IPS DF 4.7 (cell line): ENCODE data around the gene COL27A1.

Experiments
- DNase-seq: peaks from one replicate; pipeline ENCODE4 v3.0.0-alpha.2; 2013; ENCODE audit warnings: low spot score; ENCODE audit errors: extremely low read depth

Gene COL27A1

DNA sequence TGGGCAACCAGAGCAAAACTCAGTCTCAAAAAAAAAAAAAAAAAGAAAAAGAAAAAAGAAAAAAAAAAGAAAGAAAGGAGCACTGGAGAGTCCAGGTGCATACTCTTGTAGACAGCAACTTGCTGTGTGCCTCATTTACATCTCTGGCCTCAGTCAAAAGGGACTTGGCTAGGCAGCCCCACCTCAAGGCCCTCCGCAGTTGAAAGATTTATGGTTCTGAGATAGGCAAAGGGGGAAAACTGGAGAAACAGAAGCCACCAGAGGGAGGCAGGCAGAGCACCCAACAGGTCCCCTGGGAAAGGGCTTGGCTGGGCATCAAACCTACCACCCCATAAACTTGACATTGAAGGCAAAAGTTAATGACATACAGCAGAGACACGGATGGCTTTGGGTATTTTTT lies 180.4 kb downstream of the COL27A1 start:
- DNase-seq: no peak

DNA sequence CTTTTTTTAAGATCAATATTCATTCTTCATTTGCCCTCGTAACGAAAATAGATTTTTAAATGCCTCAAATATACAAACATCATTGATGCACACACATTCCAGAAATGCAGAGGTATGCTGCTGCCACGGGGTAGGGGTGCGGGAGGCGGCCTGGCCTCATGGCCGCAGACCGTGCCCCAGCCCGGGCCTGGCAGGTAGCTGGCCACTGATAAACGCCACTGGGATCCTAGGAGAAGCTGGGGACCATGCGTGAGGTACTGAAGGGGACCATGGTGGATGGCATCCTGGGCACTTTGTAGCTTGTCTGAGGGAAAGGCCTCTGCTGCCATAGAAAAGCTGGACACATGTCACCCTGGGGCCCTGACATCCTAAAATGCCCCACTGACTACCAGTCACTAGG lies 180.8 kb downstream of the COL27A1 start:
- DNase-seq: no peak

DNA sequence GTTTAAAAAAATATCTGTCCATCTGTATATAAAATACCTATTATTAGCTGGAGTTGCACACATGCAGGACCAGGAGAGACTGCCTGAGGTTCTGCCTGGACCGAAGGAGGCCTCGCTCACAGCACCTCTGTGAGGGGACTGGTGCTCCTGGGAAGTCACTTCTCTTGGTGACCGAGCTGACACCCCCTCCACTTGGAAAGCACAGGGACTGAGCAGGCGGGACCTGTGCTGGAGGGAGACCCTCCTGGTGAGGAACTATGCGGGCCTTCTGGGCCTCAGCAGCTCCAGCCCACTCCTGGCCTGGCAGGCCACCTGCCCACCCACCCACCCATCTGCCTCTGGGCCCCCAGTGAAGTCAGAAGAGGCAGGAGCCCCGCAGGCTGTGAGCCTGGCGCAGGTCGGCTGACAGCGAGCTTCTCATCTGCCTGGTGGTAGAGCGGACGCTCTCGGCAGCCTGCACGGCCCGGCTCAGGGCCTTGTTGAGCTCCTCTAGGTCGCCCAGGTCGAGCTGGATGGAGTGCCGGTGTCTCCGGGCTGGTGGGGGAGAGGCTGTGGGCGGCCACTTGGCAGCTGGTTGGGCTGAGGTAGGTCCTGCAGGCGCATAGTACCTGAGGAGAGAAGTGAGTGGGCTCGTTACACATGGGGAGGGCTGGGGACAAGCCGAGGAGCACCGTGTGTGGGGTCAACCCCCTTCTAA lies 181.5 kb downstream of the COL27A1 start:
- DNase-seq: no peak

DNA sequence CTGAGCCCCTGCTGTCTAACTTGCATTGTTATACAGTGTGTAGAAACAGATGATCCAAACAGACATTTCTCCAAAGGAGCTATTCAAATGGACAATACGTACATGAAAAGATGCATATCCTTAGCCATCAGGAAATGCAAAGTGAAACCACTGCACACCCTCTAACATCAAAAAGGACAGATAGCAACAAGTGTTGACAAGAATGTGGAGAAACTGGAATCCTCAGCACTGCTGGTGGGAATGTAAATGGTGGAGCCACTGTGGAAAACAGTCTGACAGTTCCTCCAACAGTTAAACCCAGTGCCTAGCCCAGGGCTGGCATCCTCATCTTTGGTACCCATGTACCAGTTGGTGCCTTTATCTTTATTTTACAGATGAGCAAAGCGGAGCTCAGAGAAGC lies 182.8 kb downstream of the COL27A1 start:
- DNase-seq: no peak

GRCh38 chr9:114339130-114339908 lies 184.0 kb downstream of the COL27A1 start:
- no peak for DNase-seq

DNA sequence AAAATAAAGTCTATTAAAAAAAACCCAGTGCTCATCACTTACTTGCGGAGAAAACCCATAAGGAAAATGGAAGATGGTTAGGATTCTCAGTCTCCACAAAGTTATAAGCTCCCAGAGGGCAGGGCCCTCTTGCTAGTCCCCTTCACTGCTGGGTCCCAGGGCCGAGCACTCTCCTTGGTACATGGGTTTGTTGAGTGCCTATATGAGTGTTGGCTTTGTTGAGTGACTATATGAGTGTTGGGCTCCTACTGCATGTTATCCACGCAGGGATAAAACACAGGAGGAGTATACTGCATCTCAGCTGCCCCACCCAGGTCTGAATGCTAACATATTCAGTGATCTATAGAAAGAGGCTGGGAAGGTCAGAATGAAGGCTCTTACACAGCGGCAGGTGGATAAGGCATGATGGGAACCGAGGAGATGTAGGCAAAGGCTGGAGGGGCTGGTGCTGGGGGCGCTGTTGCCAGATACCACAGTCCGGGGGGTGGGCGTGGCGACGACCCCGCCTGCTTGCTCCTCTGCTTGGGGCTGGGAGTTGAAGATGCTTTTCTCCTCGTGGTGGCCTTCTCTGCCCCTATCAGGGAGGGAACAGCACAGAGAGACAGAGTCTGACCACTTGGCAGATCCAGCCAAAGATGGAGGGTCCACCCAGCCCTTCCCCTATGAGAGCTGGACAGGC lies 186.0 kb downstream of the COL27A1 start:
- DNase-seq: no peak

DNA sequence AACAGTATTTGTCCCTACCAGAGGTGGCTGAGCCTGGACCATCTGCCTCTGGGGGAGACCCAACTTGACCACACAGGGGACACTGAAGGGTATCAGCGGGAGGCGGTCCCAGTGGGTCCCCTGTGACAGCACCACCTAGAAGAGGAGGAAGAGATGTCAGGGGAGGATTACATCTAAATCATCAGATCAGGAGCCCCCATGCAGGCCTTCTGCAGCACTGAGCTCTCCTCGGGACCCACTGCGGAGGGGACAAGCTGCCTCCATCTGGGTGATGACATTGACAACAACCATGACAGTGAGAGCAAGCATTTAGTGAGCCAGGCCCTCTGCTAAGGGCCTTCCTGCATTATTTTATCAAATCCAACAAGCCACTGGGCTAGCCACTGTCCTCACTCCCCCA lies 186.7 kb downstream of the COL27A1 start:
- no peak for DNase-seq

DNA sequence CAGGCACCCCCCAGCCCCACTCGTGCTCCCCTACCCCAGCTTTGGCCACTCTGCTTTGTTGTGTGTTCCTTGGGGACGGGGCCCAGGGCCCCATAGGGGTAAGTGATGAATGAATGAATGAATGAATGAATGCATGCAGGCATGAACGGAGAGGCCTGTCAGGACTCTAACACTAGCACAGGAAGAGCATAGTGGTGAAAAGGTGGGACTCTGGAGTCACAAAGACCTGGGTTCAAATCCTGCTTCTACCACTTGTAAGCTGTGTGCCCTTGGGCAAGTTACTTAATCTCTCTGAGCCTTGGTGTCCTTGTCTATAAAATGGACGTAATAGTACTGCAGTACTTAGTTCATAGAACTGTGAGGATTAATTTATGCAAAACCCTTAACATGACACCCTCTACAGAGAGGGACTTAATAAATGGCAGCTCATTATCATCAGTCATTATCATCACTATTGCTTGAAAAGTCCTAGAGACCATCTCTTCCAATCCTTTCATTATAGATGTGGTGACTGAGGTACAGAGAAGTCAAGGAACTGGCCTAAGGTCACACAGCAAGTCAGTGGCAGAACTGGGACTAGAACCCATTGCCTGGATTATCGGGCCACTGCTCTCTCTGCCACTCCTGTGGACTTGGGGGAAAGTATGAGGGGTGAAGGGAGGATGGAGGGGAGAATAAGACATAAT lies 187.6 kb downstream of the COL27A1 start:
- DNase-seq: no peak

DNA sequence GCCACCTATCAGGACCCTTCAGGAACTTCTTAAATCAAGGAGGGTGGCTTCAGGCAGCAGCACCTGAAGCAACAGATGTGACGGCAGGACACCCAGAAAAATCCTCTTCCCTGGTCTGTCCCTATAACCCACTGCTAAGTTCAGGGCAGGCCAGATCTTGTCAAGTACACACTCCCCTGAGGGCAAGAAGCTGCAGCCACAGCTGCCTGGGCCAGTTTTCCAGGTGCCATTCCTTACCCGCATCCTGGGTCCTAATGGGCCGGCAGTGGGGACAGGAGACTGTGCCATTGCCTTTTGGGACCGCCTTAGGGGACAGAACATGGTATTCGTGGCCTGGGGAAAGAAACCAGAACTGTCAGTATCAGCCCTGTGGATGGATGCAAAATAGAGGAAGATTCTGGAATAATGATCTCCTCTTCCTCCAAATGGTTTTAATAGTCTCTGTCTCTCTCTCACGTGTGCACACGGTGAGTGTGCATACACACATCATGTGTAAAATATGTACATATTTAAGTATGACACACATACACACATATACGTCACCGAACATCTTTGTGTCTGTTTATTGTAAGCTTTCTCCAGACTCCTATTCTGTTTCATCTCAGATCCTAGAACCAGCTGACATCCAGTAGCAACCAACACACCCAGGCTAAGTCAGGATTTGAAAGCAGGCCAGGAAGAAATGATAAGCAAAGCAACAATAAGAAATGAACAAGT lies 188.3 kb downstream of the COL27A1 start:
- DNase-seq: no peak

DNA sequence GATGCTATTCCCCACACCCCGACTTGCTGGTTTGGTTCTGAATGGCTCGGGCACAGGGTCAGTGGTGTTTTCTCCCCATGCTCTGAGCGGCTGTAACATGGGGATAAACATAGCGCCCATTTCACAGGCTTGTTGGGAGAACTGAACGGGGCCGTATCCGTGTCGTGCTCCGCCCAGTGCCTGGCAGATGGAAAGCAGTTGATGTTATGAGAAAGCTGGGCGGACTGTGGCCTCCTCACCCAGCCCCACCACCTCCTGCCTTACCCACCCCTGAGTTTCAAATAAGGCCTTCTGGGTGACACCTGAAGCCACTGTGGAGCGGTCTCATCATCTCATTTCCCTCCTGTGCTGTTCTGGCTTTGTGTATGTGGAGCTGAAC lies 188.8 kb downstream of the COL27A1 start:
- no peak for DNase-seq

DNA sequence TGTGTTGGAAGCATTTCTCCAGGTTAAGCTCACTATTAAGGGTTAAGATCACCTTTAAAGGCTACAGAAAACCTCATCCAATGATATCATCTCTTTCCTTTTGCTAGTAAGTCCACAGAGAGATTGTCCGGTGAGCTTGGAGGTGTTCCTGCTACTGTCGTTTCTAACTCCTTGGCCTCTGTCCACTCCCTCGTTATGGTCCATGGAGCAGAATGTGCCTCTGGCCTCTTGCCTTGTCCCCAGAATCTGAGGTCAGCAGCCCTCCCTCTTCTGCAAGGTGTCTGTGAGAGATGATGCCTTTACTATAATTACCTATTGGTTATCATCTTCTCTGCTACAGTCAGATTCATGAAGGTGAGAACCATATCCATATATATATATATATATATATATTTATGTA lies 189.4 kb downstream of the COL27A1 start:
- no peak for DNase-seq

DNA sequence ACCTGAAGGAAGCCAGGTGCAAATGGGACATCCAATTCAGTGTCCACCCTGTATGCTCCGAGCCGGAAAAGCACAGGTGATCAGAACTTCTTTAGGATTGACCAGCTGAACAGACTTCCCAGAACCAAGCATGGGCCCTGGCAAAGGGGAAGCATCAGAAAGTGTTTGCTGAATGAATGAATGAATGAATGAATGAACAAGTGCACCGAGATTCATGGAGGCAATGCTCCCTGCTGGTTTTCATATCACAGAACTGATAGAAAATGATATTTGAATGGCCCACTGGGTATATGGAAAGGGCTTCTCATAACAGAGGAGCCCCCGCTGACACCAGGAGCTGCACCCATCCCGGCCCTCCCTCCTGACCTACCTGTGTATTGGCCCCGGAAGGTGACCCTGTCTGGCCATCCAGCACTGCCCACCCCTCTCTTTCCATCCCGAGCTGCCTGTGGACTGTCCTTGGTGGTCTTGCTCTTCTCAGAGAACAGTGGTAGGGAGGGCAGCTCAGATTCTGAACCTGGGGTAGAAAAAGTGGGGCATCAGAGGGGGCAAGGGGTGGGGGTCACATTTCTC lies 190.2 kb downstream of the COL27A1 start:
- DNase-seq: no peak

DNA sequence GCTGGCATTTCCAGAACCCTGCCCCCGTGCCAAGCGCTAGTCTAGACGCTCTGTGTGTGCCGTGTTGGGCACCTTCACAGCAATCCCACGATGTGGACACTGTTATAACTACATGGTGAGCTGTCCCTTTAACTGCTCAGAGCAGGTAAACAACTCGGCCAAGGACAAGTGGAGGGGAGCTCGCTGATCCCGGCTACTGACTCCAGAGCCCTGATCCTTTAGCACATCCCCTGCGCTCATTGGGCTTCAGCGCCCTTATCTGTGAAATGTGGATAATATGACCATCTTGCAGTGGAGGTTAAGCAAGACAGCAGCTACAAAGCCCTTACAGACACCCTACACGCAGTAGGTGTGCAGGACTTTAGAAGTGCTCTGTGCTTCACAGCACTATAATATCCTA lies 190.8 kb downstream of the COL27A1 start:
- no peak for DNase-seq

GRCh38 chr9:114347675-114348074 lies 192.3 kb downstream of the COL27A1 start:
- no peak for DNase-seq

DNA sequence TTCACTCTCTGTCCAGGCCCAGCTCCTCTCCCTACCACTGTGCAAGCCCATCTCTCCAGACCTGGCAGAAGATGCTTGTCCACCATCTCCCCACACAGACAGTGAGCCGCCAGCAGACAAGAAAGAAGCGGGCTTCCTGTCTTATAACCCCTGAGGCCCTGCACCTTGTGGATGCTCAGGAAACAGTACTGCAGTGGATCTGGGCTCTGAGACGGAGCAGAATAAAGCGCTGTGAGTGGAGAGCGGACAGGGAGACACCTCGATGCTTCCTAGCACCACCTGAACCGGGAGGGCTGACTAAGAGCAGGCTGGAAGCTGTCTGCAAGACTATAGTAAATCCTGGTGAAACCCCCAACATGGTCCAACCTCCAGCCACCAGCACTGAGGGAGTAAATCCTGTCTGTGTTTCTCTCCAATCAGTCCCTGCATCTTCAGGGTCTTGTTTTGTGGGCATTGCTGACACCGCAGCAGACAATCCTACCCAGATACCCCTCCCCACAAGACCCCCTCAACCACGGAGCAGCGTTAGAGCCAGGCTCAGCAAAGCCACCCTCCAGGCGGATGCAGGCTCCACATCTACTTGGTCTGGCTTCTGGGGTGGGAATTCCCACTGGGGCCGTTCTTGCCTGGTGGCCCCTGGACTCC lies 193.0 kb downstream of the COL27A1 start:
- no peak for DNase-seq

GRCh38 chr9:114348906-114349482 lies 193.7 kb downstream of the COL27A1 start:
- DNase-seq: no peak

GRCh38 chr9:114349713-114350480 lies 194.6 kb downstream of the COL27A1 start:
- DNase-seq: no peak

DNA sequence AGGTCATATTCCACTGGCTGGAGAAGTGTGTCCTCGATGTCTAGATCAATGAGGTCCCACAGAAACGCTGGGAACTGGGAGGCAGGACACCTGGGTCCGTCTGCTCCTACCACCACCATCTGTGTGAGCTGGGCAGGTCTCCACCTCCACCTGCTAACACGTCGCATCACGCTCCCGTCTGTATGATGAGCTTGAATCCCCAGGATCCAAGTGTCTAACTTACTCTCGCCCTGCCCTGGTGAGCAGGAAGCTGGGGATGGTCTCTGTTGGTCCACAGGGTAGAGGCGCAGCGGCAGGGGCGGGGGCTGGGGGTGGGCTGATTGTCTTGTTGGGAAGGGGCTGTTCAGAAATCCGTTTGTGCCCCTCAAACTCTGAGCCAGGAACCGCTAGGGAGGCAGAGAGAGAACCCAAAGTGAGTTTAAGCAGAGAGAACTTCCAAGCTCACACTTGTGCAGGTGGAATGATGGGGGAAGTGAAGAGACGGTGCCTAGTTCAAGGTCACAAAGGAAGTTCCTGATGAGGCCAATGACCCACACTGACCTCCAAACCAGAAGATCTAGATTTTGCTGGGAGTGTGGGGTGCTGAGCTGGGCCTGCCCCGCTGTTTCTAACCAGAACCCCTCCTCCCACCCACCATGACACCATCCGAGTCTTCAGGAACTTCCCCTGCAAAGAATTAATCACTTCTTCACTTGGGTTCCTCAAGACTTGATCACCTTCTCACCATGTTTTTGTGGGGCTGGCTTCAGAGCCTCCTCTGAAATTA lies 195.5 kb downstream of the COL27A1 start:
- no peak for DNase-seq

- no peak for DNase-seq
Measured at GRCh38 chr9:114351932-114352331, 196.6 kb downstream of the COL27A1 start.
